HEK293 (cell line): ENCODE data around the gene GARIN5B.

ENCODE experiments used
- CTCF ChIA-PET: fragments of 350-600 bp; formaldehyde crosslinking; extraction: SDS; loops from one replicate; lab custom pipeline; 2021; ENCODE audit warnings: antibody characterized with exemption; lab: Yijun Ruan, JAX
- POLR2A ChIA-PET: fragments of 300-600 bp; formaldehyde crosslinking; extraction: SDS; loops from one replicate; lab custom pipeline; 2020; ENCODE audit warnings: antibody characterized with exemption, inconsistent platforms; lab: Yijun Ruan, JAX
- H3K27ac ChIP-seq: fragments of 200-500 bp; sonication (Bioruptor generic); 2 replicates; pipeline ENCODE4 v1.5.1; 2014; ENCODE audit warnings: low read depth, low read length, control low read depth, inconsistent platforms; ENCODE audit errors: extremely low read depth
- H3K36me3 ChIP-seq, 2 experiments: fragments of 200-500 bp in 1 of 2; sonication (Bioruptor generic) in 1 of 2; 1 replicate in 1 of 2; 2 replicates in 1 of 2; pipeline ENCODE4 v1.5.1; 2014 to 2017; ENCODE audit warnings: inconsistent platforms in 2 of 2, low read length in 2 of 2; ENCODE audit not compliant: control insufficient read depth in 2 of 2, insufficient read depth in 1 of 2
- H3K4me1 ChIP-seq: fragments of 200-500 bp; sonication (Bioruptor generic); 2 replicates; pipeline ENCODE4 v1.5.1; 2014; ENCODE audit warnings: mild to moderate bottlenecking, low read length, inconsistent platforms; ENCODE audit not compliant: control insufficient read depth, insufficient read depth
- H3K4me3 ChIP-seq: 2 replicates; pipeline ENCODE4 v1.5.1; 2011; ENCODE audit warnings: low read depth, mild to moderate bottlenecking, control low read depth, low read length, moderate library complexity
- H3K9me3 ChIP-seq: fragments of 200-500 bp; sonication (Bioruptor generic); 2 replicates; pipeline ENCODE4 v1.5.1; 2014; ENCODE audit warnings: low read depth, low read length, inconsistent platforms; ENCODE audit not compliant: control insufficient read depth, insufficient read depth
- BCL11A ChIP-seq: fragments of 450-650 bp; formaldehyde crosslinking; IDR thresholded peaks from 2 replicates; pipeline ENCODE4 v1.5.1; 2016; ENCODE audit warnings: low read depth, missing biosample characterization, missing genetic modification characterization
- BCL11B ChIP-seq: fragments of 450-650 bp; formaldehyde crosslinking; IDR thresholded peaks from 2 replicates; pipeline ENCODE4 v1.5.1; 2016; ENCODE audit warnings: low read depth, missing biosample characterization, missing genetic modification characterization
- PRDM1 ChIP-seq: fragments of 450-650 bp; formaldehyde crosslinking; IDR thresholded peaks from 2 replicates; pipeline ENCODE4; 2016; ENCODE audit warnings: missing biosample characterization, missing genetic modification characterization
- SALL2 ChIP-seq: fragments of 450-650 bp; formaldehyde crosslinking; IDR thresholded peaks from 2 replicates; pipeline ENCODE4 v1.5.0; 2017; ENCODE audit warnings: missing biosample characterization, mild to moderate bottlenecking, missing genetic modification characterization, borderline replicate concordance
- ZBTB20 ChIP-seq: fragments of 450-650 bp; formaldehyde crosslinking; IDR thresholded peaks from 2 replicates; pipeline ENCODE4 v1.5.1; 2016; ENCODE audit warnings: missing biosample characterization, missing genetic modification characterization
- ZBTB48 ChIP-seq: fragments of 450-650 bp; formaldehyde crosslinking; IDR thresholded peaks from 2 replicates; pipeline ENCODE4 v1.5.1; 2016; ENCODE audit warnings: missing biosample characterization, missing genetic modification characterization
- ZFP37 ChIP-seq: fragments of 450-650 bp; formaldehyde crosslinking; IDR thresholded peaks from 2 replicates; pipeline ENCODE4 v1.5.1; 2016; ENCODE audit warnings: missing biosample characterization, missing genetic modification characterization
- ZNF112 ChIP-seq: fragments of 450-650 bp; formaldehyde crosslinking; IDR thresholded peaks from 2 replicates; pipeline ENCODE4 v1.5.0; 2017; ENCODE audit warnings: missing biosample characterization, missing genetic modification characterization
- ZNF148 ChIP-seq: fragments of 450-650 bp; formaldehyde crosslinking; IDR thresholded peaks from 2 replicates; pipeline ENCODE4 v1.5.0; 2017; ENCODE audit warnings: missing biosample characterization, missing genetic modification characterization, borderline replicate concordance
- ZNF16 ChIP-seq: fragments of 450-650 bp; formaldehyde crosslinking; IDR thresholded peaks from 2 replicates; pipeline ENCODE4 v1.5.1; 2016; ENCODE audit warnings: low read depth, missing biosample characterization, missing genetic modification characterization
- ZNF223 ChIP-seq: fragments of 450-650 bp; formaldehyde crosslinking; IDR thresholded peaks from 2 replicates; pipeline ENCODE4 v1.5.1; 2016; ENCODE audit warnings: missing biosample characterization, missing genetic modification characterization
- ZNF335 ChIP-seq: fragments of 450-650 bp; formaldehyde crosslinking; conservative IDR thresholded peaks from 2 replicates; pipeline ENCODE4 v1.5.1; 2016; ENCODE audit warnings: missing biosample characterization, missing genetic modification characterization
- ZNF341 ChIP-seq: fragments of 450-650 bp; formaldehyde crosslinking; IDR thresholded peaks from 2 replicates; pipeline ENCODE4; 2016; ENCODE audit warnings: low read depth, missing biosample characterization, missing genetic modification characterization
- ZNF37A ChIP-seq: fragments of 450-650 bp; IDR thresholded peaks from 2 replicates; pipeline ENCODE4 v1.5.1; 2018; ENCODE audit warnings: missing biosample characterization, missing genetic modification characterization
- ZNF426 ChIP-seq: fragments of 450-650 bp; formaldehyde crosslinking; IDR thresholded peaks from 2 replicates; pipeline ENCODE4 v1.5.1; 2017; ENCODE audit warnings: missing biosample characterization, missing genetic modification characterization, mild to moderate bottlenecking, inconsistent platforms, moderate library complexity
- ZNF501 ChIP-seq: fragments of 450-650 bp; formaldehyde crosslinking; IDR thresholded peaks from 2 replicates; pipeline ENCODE4 v1.5.1; 2016; ENCODE audit warnings: missing biosample characterization, missing genetic modification characterization
- ZNF629 ChIP-seq: fragments of 450-650 bp; formaldehyde crosslinking; IDR thresholded peaks from 2 replicates; pipeline ENCODE4 v1.5.1; 2017; ENCODE audit warnings: missing biosample characterization, missing genetic modification characterization
- ZNF660 ChIP-seq: fragments of 450-650 bp; IDR thresholded peaks from 2 replicates; pipeline ENCODE4 v1.5.1; 2018; ENCODE audit warnings: missing biosample characterization, mild to moderate bottlenecking, missing genetic modification characterization
- ZNF664 ChIP-seq: fragments of 450-650 bp; formaldehyde crosslinking; IDR thresholded peaks from 2 replicates; pipeline ENCODE4 v1.5.1; 2016; ENCODE audit warnings: missing biosample characterization, missing genetic modification characterization
- TF ChIP-seq, protein P1 (sequence below): fragments of 450-650 bp; IDR thresholded peaks from 2 replicates; pipeline ENCODE4 v1.5.1; 2018; ENCODE audit warnings: missing biosample characterization, missing genetic modification characterization
- TF ChIP-seq, protein P2 (sequence below): fragments of 450-650 bp; formaldehyde crosslinking; IDR thresholded peaks from 2 replicates; pipeline ENCODE4 v1.5.1; 2017; ENCODE audit warnings: missing biosample characterization, missing genetic modification characterization
- TF ChIP-seq, protein P3 (sequence below): fragments of 450-650 bp; formaldehyde crosslinking; IDR thresholded peaks from 2 replicates; pipeline ENCODE4 v1.5.1; 2016; ENCODE audit warnings: missing biosample characterization, missing genetic modification characterization

The GARIN5B gene

GRCh38 chr19:55339889-55340783 lies 22.9 kb downstream of the GARIN5B start:
- POLR2A ChIA-PET = interaction anchor here (0.6 to 2.4 kb wide), 52 partner anchors 9 to 314 kb away, joined by 3 to 95 read pairs (median 4); partner anchors contain the start of genes BRSK1, FIZ1, GARIN5B and HSPBP1
- peaks cover 3 to 35% of the 10 kb centered on the region in 2 experiments for H3K36me3 ChIP-seq
- H3K27ac ChIP-seq = peak overlapping the region; percentile 89
- TF ChIP-seq ZNF223 (tag by site-specific recombination) (peak; percentile 72; the same call in 1 of the 2 replicates), ZBTB20 (tag by site-specific recombination) (0 out of 2 replicates have a peak, but pooled peaks have one; percentile 15), ZNF335 (tag by site-specific recombination) (peak; percentile 2; the same call in 1 of the 2 replicates), ZFP37 (tag by site-specific recombination) (0 out of 2 replicates have a peak, but pooled peaks have one; percentile 9), ZNF629 (tag by site-specific recombination) (0 out of 2 replicates have a peak, but pooled peaks have one; percentile 3), ZNF501 (tag by site-specific recombination) (0 out of 2 replicates have a peak, but pooled peaks have one; percentile 39), ZNF148 (0 out of 2 replicates have a peak, but pooled peaks have one; percentile 47), ZNF660 (tag by site-specific recombination) (no peak), BCL11A (0 out of 2 replicates have a peak, but pooled peaks have one; percentile 12), ZNF664 (no peak), ZNF341 (tag by site-specific recombination) (0 out of 2 replicates have a peak, but pooled peaks have one; percentile 12), ZNF16 (peak; percentile 15; the same call in 1 of the 2 replicates), BCL11B (tag by site-specific recombination) (peak; percentile 93; the same call in 1 of the 2 replicates), ZNF426 (tag by site-specific recombination) (no peak), ZNF37A (tag by site-specific recombination) (no peak), ZBTB48 (tag by site-specific recombination) (peak; percentile 88), ZNF112 (no peak), PRDM1 (peak; percentile 53), SALL2 (tag by site-specific recombination) (0 out of 2 replicates have a peak, but pooled peaks have one; percentile 63)
- TF ChIP-seq, protein P1, sequence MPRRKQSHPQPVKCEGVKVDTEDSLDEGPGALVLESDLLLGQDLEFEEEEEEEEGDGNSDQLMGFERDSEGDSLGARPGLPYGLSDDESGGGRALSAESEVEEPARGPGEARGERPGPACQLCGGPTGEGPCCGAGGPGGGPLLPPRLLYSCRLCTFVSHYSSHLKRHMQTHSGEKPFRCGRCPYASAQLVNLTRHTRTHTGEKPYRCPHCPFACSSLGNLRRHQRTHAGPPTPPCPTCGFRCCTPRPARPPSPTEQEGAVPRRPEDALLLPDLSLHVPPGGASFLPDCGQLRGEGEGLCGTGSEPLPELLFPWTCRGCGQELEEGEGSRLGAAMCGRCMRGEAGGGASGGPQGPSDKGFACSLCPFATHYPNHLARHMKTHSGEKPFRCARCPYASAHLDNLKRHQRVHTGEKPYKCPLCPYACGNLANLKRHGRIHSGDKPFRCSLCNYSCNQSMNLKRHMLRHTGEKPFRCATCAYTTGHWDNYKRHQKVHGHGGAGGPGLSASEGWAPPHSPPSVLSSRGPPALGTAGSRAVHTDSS (tag by site-specific recombination) = peak; percentile 22; the same call in 1 of the 2 replicates
- TF ChIP-seq, protein P2, sequence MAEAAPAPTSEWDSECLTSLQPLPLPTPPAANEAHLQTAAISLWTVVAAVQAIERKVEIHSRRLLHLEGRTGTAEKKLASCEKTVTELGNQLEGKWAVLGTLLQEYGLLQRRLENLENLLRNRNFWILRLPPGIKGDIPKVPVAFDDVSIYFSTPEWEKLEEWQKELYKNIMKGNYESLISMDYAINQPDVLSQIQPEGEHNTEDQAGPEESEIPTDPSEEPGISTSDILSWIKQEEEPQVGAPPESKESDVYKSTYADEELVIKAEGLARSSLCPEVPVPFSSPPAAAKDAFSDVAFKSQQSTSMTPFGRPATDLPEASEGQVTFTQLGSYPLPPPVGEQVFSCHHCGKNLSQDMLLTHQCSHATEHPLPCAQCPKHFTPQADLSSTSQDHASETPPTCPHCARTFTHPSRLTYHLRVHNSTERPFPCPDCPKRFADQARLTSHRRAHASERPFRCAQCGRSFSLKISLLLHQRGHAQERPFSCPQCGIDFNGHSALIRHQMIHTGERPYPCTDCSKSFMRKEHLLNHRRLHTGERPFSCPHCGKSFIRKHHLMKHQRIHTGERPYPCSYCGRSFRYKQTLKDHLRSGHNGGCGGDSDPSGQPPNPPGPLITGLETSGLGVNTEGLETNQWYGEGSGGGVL = peak; percentile 41
- TF ChIP-seq, protein P3, sequence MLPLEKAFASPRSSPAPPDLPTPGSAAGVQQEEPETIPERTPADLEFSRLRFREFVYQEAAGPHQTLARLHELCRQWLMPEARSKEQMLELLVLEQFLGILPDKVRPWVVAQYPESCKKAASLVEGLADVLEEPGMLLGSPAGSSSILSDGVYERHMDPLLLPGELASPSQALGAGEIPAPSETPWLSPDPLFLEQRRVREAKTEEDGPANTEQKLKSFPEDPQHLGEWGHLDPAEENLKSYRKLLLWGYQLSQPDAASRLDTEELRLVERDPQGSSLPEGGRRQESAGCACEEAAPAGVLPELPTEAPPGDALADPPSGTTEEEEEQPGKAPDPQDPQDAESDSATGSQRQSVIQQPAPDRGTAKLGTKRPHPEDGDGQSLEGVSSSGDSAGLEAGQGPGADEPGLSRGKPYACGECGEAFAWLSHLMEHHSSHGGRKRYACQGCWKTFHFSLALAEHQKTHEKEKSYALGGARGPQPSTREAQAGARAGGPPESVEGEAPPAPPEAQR = 0 out of 2 replicates have a peak, but pooled peaks have one; percentile 9
- CTCF ChIA-PET = interaction anchor here (0.5 to 2.0 kb wide), 13 partner anchors 10 to 266 kb away, joined by 3 to 17 read pairs (median 4); partner anchors contain the start of gene ZNF865
- H3K4me1 ChIP-seq = peaks cover 14% of the 10 kb centered on the region
- H3K9me3 ChIP-seq = no peaks in the 10 kb centered on the region
- peak overlapping the region; percentile 88 for H3K4me3 ChIP-seq
